GM19324 (cell line): ENCODE data around the gene CRELD2.

Experiments
- ATAC-seq: cut with Tn5 transposase; IDR thresholded peaks from one replicate; pipeline ENCODE4 v1.9.1; 2021; ENCODE audit warnings: mild to moderate bottlenecking, moderate library complexity; ENCODE audit not compliant: unreplicated experiment, low FRiP score

The CRELD2 gene

DNA sequence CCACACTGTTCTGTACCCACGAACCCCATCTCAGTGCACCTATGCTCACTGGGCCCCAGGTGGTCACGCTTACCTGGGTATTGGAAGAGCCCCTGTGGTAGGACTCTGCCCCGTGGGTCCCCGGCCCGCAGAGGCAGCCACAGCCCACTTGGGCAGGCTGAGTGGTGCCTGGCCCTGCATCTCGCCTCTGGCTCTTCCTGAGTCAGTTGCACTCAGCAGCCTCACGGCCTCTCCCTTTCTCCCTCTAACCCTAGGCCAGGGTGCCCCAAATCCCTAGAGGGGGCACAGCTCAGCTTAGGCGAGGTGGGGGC lies 9.7 kb downstream of the CRELD2 start:
- ATAC-seq: no peak

GRCh38 chr22:49928555-49929210 lies 10.2 kb downstream of the CRELD2 start:
- ATAC-seq: no peak

DNA sequence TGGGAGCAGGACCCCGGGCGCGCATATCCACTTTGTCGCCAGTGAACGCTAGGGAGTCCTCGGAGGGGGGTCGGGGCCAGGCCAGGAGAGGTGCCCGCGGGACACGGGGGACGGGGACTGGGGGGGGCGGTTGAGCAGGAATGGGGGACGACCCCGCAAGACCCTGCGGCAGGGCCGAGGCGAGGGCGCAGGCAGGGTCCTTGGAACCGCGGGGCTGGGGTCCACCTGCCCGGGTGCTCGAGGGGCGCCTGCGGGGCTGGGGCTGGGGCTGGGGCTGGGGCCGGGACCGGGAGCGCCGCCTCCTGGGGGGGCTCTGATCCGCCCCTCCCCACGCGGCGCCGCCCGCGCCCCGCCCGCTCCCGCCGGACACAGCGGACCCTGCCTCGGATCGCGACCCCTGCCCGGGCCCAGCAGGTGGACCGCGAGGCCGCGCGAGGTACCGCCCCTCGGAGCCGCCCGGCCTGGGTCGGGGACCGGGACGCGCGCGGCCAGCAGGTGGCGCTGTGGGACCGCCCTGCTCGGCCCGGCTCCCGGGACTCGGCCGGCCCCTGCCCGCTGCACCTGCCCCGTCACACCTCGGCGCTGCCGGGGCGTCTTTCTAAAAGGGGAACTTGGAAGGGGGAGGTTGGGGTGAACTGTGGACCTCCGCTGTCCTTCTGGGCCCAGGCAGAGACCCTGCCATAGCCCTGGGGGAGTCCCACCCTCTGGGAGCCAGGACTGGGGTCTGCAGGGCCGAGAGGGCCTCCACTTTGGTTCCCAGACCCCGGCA lies 11.0 kb downstream of the CRELD2 start:
- ATAC-seq: peak; percentile 38

GRCh38 chr22:49929994-49930575 lies 11.7 kb downstream of the CRELD2 start:
- ATAC-seq: no peak

- no peak for ATAC-seq
Observed at GRCh38 chr22:49930596-49931412, 12.4 kb downstream of the CRELD2 start.

DNA sequence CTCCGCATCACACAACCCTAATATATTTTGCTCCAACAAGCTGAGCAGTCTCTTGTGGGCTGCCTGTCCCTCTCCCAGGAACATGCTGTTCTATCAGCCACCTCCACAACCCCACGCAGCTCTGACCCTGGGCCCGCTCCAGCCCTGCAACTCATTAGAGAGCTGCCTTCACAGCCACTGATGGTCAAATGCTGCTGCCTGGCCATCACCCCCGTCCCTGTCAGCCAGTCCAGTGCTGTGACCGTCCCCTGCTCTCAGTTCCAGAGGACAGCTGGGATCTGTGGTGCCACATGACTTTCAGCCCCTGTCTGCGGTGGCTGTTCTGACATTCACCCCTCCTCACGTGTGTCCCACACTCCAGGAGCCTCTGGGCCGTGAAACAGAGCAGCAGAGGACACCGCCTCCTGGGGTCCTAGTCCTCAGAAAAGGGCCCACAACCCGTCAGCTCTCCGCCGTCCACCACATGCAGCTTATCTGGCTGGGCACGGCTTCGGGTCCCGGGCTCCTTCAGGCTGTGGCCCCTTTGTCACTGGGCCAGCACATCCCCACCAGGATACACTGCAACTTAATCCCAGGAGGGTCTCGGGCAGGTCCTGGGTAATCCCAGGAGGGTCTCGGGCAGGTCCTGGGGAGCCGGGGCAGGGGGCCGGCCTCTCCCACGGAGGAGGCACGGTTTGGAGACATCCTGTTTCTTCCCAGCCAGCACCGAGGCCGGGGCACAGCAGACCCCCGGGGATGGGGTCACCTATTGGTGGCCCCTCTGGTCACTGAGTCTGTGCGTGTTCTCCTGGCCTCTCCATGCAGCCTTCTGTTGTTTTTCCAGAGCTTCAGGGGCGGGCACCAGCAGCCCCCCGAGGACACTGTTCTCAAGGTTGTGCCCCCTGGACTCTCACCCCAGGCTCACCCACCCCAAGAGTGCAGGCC lies 15.1 kb downstream of the CRELD2 start:
- no peak for ATAC-seq

GRCh38 chr22:49934160-49934890 lies 15.9 kb downstream of the CRELD2 start:
- ATAC-seq: no peak

- ATAC-seq: no peak
Observed at GRCh38 chr22:49934891-49935557, 16.6 kb downstream of the CRELD2 start.

DNA sequence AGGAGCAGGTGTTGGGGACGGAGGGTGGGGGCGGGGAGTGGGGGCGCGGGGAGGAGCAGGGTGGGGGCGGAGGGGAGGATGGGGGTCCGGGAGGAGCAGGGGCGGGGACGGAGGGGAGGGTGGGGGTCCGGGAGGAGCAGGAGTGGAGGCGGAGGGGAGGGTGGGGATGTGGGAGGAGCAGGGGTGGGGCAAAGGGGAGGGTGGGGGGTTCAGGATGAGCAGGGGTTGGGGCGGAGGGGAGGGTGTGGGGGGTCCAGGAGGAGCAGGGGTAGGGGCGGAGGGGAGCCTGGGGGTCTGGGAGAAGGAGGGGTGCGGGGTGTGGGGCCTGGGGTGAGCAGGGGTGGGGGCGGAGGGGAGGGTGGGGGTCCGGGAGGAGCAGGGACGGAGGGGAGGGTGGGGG lies 17.1 kb downstream of the CRELD2 start:
- ATAC-seq: no peak

DNA sequence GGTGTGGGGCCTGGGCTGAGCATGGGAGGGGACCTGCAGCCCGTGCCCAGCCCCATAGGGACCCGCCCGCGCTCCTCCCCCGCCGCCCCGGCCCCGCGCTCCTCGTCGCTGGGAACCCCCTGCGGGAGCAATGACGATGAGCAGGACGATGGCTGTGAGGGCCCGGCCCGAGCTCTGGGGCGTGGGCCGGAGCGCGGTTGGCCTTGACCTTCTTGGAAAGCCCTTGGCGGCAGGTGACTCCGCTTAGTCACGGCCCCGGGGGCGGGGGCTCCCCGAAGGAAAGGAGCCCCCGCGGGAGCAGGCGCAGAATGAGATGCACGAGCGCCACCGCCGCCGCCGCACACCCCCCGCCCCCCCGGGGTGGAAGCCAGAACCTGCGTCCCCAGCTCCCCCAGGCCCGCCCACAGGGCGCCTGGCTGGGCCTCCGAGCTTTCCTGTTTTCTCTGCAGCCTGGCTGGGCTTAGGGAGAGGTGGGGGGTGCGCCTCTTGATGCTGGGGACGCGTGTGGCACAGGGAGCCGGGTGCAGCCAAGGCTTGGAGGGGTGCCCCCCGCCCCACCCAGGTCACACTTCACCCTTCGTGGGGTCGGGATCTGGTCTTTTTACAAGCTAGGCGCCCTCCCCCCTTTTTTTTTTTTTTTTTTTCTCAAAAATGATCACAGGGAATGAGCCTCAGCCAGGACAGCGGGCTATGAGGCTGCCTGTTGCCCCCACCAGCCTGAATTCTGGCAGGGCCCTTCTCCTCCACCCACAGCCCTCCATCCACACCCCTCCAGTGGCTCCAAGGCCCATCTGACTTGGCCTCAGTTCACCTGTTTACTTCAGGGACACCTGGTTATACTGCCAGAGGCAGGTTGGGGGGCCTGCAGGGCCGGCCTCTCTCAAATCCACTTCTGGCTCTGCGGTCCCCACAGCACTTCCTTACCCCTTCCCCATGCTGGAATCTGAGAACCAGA lies 17.9 kb downstream of the CRELD2 start:
- ATAC-seq: peak; percentile 55

DNA sequence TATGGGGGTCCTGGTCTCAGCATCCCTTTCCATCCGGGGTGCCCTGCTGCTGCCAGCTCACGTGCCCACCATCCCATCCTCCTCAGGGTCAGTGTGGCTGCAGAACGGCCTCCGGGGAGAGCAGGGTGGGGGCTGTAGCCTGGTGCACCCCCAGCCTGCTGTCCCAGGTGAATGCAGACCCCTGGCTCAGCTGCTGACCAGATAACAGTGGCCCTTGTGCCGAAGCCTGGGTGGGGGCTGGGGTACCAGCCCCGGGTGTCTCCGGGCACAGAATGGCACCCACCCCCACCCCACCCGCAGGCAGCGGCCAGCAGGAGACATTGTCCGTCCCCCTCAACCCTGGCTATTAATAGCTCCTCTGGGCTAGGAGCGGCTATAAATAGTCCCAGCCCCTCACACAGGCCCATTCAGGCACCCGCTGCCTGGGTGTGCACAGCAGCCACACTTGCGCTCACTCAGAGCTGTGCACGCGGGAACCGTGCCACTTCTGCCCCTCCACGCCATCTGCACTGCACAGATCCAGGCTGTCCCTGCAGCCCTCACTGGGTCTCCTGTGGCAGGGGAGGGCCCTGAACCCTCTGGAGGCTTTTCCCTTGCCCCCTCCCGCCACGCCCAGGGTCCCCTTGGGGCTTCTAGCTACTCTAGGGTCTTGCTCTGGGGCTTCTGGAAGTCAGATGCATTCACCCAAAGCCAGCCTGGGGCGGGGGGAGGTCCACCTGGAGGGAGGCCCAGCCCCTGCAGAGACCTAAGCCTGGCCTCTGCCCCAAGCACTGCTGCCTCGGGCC lies 18.7 kb downstream of the CRELD2 start:
- no peak for ATAC-seq

- ATAC-seq: no peak
Observed at GRCh38 chr22:49937758-49938564, 19.5 kb downstream of the CRELD2 start.

DNA sequence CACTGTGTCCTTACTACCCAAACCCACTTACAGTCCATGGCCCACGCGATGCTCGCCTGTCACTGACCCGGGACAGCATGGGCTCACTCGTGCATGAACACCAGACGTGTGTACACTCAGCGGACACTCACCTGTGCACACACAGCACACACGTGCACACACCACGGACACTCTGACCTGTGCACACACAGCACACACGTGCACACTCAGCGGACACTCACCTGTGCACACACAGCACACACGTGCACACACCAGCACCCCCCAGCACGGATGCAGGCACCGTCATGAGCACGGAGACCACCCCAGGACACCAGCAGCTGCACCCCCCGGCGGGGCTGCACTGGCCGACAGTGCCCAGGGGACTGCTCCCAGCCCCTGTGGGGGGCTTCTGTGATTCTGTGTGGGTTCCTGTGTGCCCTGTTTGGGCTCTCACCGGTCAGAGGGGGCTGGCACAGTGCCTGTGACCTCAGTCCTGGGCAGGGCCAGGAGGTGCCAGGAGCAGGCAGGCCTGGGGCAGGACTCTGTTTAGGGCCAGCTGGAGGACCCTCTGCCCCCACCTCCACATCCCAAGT lies 20.2 kb downstream of the CRELD2 start:
- ATAC-seq: no peak

- no peak for ATAC-seq
Observed at GRCh38 chr22:49941507-49942316, 23.3 kb downstream of the CRELD2 start.
